K562 (cell line): ENCODE results near the gene SPRING1. TPM values are rescaled to one million over a fixed set of nuclear protein-coding genes. Genes with fewer than 3 reads are reported as not detected.

Experiments
- ARHGAP35 ChIP-seq: fragments of 450-650 bp; IDR thresholded peaks from 2 replicates; pipeline ENCODE4 v1.6.1; 2018; ENCODE audit not compliant: partially characterized antibody
- ARID3B ChIP-seq: fragments of 250-450 bp; sonication (Bioruptor Pico); IDR thresholded peaks from 2 replicates; pipeline ENCODE4 v1.4.0; 2020; ENCODE audit warnings: borderline replicate concordance
- ASH1L ChIP-seq: fragments of 450-650 bp; IDR thresholded peaks from 2 replicates; pipeline ENCODE4 v1.6.1; 2018; ENCODE audit warnings: borderline replicate concordance, mild to moderate bottlenecking, low read depth; ENCODE audit not compliant: partially characterized antibody
- CGGBP1 ChIP-seq: fragments of 250-450 bp; sonication (Bioruptor Pico); IDR thresholded peaks from 2 replicates; pipeline ENCODE4 v1.9.0; 2021; ENCODE audit warnings: mild to moderate bottlenecking
- DDX20 ChIP-seq: fragments of 450-650 bp; IDR thresholded peaks from 2 replicates; pipeline ENCODE4 v1.6.1; 2016; ENCODE audit warnings: missing genetic modification characterization, low read depth, mild to moderate bottlenecking, missing compliant biosample characterization, moderate library complexity
- ELF4 ChIP-seq: fragments of 450-650 bp; formaldehyde crosslinking; IDR thresholded peaks from 2 replicates; pipeline ENCODE4 v1.4.0; 2022; ENCODE audit warnings: missing genetic modification characterization
- FOXA1 ChIP-seq: fragments of 450-650 bp; IDR thresholded peaks from 2 replicates; pipeline ENCODE4 v1.6.1; 2016; ENCODE audit warnings: mild to moderate bottlenecking, borderline replicate concordance
- GATA2 ChIP-seq: sonication (generic); formaldehyde crosslinking; IDR thresholded peaks from 2 replicates; pipeline ENCODE4 v1.4.0; 2020; ENCODE audit warnings: mild to moderate bottlenecking, missing genetic modification reagents
- HCFC1 ChIP-seq: IDR thresholded peaks from 2 replicates; pipeline ENCODE4 v1.6.1; 2012; ENCODE audit warnings: low read depth, low read length, improper control_type of control experiment
- HNRNPL ChIP-seq: fragments of 200-400 bp; formaldehyde crosslinking; IDR thresholded peaks from 2 replicates; pipeline ENCODE4 v1.6.1; 2017; ENCODE audit warnings: low read depth, mild to moderate bottlenecking, low read length
- HOXB6 ChIP-seq: fragments of 250-450 bp; sonication (Bioruptor Pico); IDR thresholded peaks from 2 replicates; pipeline ENCODE4 v1.5.1; 2022; ENCODE audit warnings: mild to moderate bottlenecking, borderline replicate concordance
- KDM2B ChIP-seq: fragments of 250-450 bp; sonication (Bioruptor Pico); IDR thresholded peaks from 2 replicates; pipeline ENCODE4 v1.8.0; 2021; ENCODE audit warnings: mild to moderate bottlenecking, moderate library complexity
- NR2C2 ChIP-seq, 2 experiments: fragments of 200-800 bp in 1 of 2; sonication (Bioruptor generic) in 1 of 2; sonication (generic) in 1 of 2; formaldehyde crosslinking in 1 of 2; IDR thresholded peaks; 2 replicates each; pipeline versions ENCODE4 v1.6.1 to v1.8.0; 2016 to 2022; ENCODE audit warnings: mild to moderate bottlenecking in 1 of 2, missing compliant biosample characterization in 1 of 2, missing genetic modification characterization in 1 of 2, missing genetic modification reagents in 1 of 2
- POLR2H ChIP-seq: IDR thresholded peaks from 2 replicates; pipeline ENCODE4 v1.6.1; 2016; ENCODE audit warnings: missing genetic modification characterization, low read depth, mild to moderate bottlenecking, control low read depth, missing compliant biosample characterization, moderate library complexity
- POU5F1 ChIP-seq: fragments of 150-350 bp; IDR thresholded peaks from 2 replicates; pipeline ENCODE4 v1.6.1; 2014; ENCODE audit warnings: borderline replicate concordance, low read length, low read depth, mild to moderate bottlenecking; ENCODE audit not compliant: partially characterized antibody
- PPARD ChIP-seq: fragments of 250-450 bp; sonication (Bioruptor Pico); IDR thresholded peaks from 2 replicates; pipeline ENCODE4 v1.8.0; 2022; ENCODE audit warnings: inconsistent platforms, mild to moderate bottlenecking, moderate library complexity
- PRMT5 ChIP-seq: sonication (generic); formaldehyde crosslinking; IDR thresholded peaks from 2 replicates; pipeline ENCODE4 v1.5.0; 2020; ENCODE audit warnings: missing genetic modification reagents
- PURB ChIP-seq: sonication (generic); formaldehyde crosslinking; IDR thresholded peaks from 2 replicates; pipeline ENCODE4 v1.9.0; 2021; ENCODE audit warnings: low read depth, mild to moderate bottlenecking, missing genetic modification reagents
- SIRT6 ChIP-seq: IDR thresholded peaks from one replicate; pipeline ENCODE4 v1.6.1; 2012; ENCODE audit warnings: low read depth, mild to moderate bottlenecking, control low read depth, inconsistent platforms, low read length, moderate library complexity
- TCFL5 ChIP-seq: fragments of 250-450 bp; sonication (Bioruptor Pico); conservative IDR thresholded peaks from 2 replicates; pipeline ENCODE4 v1.6.1; 2021; ENCODE audit warnings: mild to moderate bottlenecking, moderate library complexity, matching md5 sums
- ZNF347 ChIP-seq: fragments of 450-650 bp; formaldehyde crosslinking; IDR thresholded peaks from 2 replicates; pipeline ENCODE4 v1.4.0; 2020; ENCODE audit warnings: low read depth, mild to moderate bottlenecking, moderate library complexity
- ZNF395 ChIP-seq: fragments of 200-800 bp; sonication (Bioruptor generic); IDR thresholded peaks from 2 replicates; pipeline ENCODE4 v1.6.1; 2017; ENCODE audit warnings: missing genetic modification characterization, missing compliant biosample characterization
- ZNF764 ChIP-seq: fragments of 250-450 bp; sonication (Bioruptor Pico); IDR thresholded peaks from 2 replicates; pipeline ENCODE4 v1.4.0; 2020; ENCODE audit warnings: low read depth, mild to moderate bottlenecking, moderate library complexity
- polyA plus RNA-seq, 8 experiments: library from polyadenylated mRNA; depleted of rRNA in 4 of 8; stranded (reverse) in 5 of 8; unstranded in 3 of 8; fragments of >200 nt; fragmentation: Nextera tagmentation in 2 of 8; fragmentation: Illumina TruSeq in 1 of 8; extraction: Ambion mirVana in 2 of 8; extraction: Trizol in 1 of 8; gene quantifications; 2 replicates each; pipeline versions ENCODE4 v1.2.1 to v1.2.3, GENCODE V29; 2011 to 2014; ENCODE audit warnings: inconsistent platforms in 1 of 8, missing spikeins in 1 of 8
- total RNA-seq, 7 experiments: library from RNA; depleted of rRNA in 6 of 7; stranded (reverse); fragments of >200 nt in 6 of 7; fragmentation: Illumina TruSeq in 2 of 7; extraction: Trizol in 2 of 7; gene quantifications; 2 replicates each; pipeline versions ENCODE4 v1.2.1 to v1.2.3, GENCODE V29; 2011 to 2021; ENCODE audit warnings: low replicate concordance in 1 of 7

SPRING1 gene
- total and polyA plus RNA-seq, 9 of the 15 experiments (the other 6 are each of a cell fraction or from before 2014, with no cell fraction given) = 1.1 to 20.0 (median 8.0) TPM

GRCh38 chr12:116737774-116738657 is at the start of gene SPRING1, which contains the start of gene RNFT2 (continued):
- TF ChIP-seq SIRT6 = no peak
- TF ChIP-seq ZNF395 (CRISPR knock-in tag) = no peak
- no peak for TF ChIP-seq PRMT5
- TF ChIP-seq KDM2B (CRISPR knock-in tag) = no peak
- no peak for TF ChIP-seq ARHGAP35
- no peak for TF ChIP-seq HOXB6 (CRISPR knock-in tag)
- peak; percentile 29; the same call in 1 of the 2 replicates for TF ChIP-seq HNRNPL
- TF ChIP-seq POLR2H = no peak
- no peak for TF ChIP-seq ZNF764 (CRISPR knock-in tag)
- no peak for TF ChIP-seq NR2C2 (CRISPR knock-in tag; IDR thresholded peaks at IDR 0.05)
- TF ChIP-seq NR2C2 (tag; IDR thresholded peaks at IDR 0.05) = peak; percentile 45; the same call in 1 of the 2 replicates
- no peak for TF ChIP-seq TCFL5
- no peak for TF ChIP-seq PPARD (CRISPR knock-in tag)
- TF ChIP-seq PURB (CRISPR knock-in tag) = no peak
- no peak for TF ChIP-seq GATA2 (CRISPR knock-in tag)
- no peak for TF ChIP-seq ELF4 (CRISPR knock-in tag)
- no peak for TF ChIP-seq ZNF347 (CRISPR knock-in tag)
- no peak for TF ChIP-seq POU5F1
- no peak for TF ChIP-seq FOXA1
- peak; percentile 78 for TF ChIP-seq ASH1L
- TF ChIP-seq HCFC1 = peak; percentile 58
- TF ChIP-seq DDX20 = no peak
- no peak for TF ChIP-seq CGGBP1
- TF ChIP-seq ARID3B = no peak
